ENCODE data around the gene C4BPA. TPM values are rescaled to one million over a fixed set of nuclear protein-coding genes. Genes with fewer than 3 reads are reported as not detected.

Gene C4BPA
- total and polyA plus RNA-seq, 10 of the 15 experiments (the other 5 are each of a cell fraction or from before 2014, with no cell fraction given) = 0.31 TPM; not detected in 9

GRCh38 chr1:207191776-207192175, 87.7 kb downstream of the C4BPA start:
- H2AFZ ChIP-seq (ENCODE audit: control insufficient read depth, low read depth, low read length) = no peak overlapping the region
- H3K27ac ChIP-seq (ENCODE audit: control insufficient read depth, insufficient read depth) = no peak overlapping the region
- TF ChIP-seq POLR2A (IDR thresholded peaks at IDR 0.05; ENCODE audit: low read depth, low read length) (no peak), RUNX3 (IDR thresholded peaks at IDR 0.05; ENCODE audit: low read length) (no peak), HDAC6 (IDR thresholded peaks at IDR 0.05; ENCODE audit: unreplicated experiment) (no peak), IRF4 (IDR thresholded peaks at IDR 0.05; ENCODE audit: low read depth, low read length) (no peak), SIN3A (IDR thresholded peaks at IDR 0.05; ENCODE audit: low read depth, low read length) (no peak), ZBTB33 (IDR thresholded peaks at IDR 0.05) (no peak), ZNF207 (IDR thresholded peaks at IDR 0.05; ENCODE audit: borderline replicate concordance) (no peak), MEF2B (IDR thresholded peaks at IDR 0.05; ENCODE audit: partially characterized antibody, poor library complexity, severe bottlenecking) (no peak), POLR2AphosphoS2 (IDR thresholded peaks at IDR 0.05; ENCODE audit: low read depth, low read length) (no peak), MEF2A (IDR thresholded peaks at IDR 0.05; ENCODE audit: insufficient read depth, low read depth, low read length) (no peak), RB1 (IDR thresholded peaks at IDR 0.05; ENCODE audit: borderline replicate concordance) (no peak), BMI1 (IDR thresholded peaks at IDR 0.05; ENCODE audit: borderline replicate concordance) (no peak), SUPT20H (IDR thresholded peaks at IDR 0.05; ENCODE audit: borderline replicate concordance, control insufficient read depth, low read depth, low read length) (no peak), CHD1 (IDR thresholded peaks at IDR 0.05; ENCODE audit: low read depth, low read length) (no peak), POLR2AphosphoS5 (IDR thresholded peaks at IDR 0.05; ENCODE audit: low read length) (no peak), SUZ12 (IDR thresholded peaks at IDR 0.05; ENCODE audit: unreplicated experiment) (no peak), BCLAF1 (IDR thresholded peaks at IDR 0.05) (no peak), SREBF1 (IDR thresholded peaks at IDR 0.05; ENCODE audit: low read length) (no peak)
- SMC1A ChIA-PET (ENCODE audit: uncharacterized antibody, unreplicated experiment) = no interaction called here
- RAD21 ChIA-PET (ENCODE audit: unreplicated experiment) = no interaction called here
- CTCF ChIA-PET = no interaction called here
- no peaks in the 10 kb centered on the region for H3K4me1 ChIP-seq (ENCODE audit: control insufficient read depth, insufficient read depth, low read length)
- H4K20me1 ChIP-seq (ENCODE audit: control insufficient read depth, insufficient read depth) = no peaks in the 10 kb centered on the region
- WGBS (ENCODE audit: insufficient coverage, insufficient replicate concordance, low lambda C conversion rate, missing lambda C conversion rate) = 17% methylated on average over 3 of the region's 3 CpGs
- H3K9ac ChIP-seq (ENCODE audit: control insufficient read depth, insufficient read depth, low read length) = no peak overlapping the region
- POLR2A ChIA-PET = no interaction called here
- H3K9me3 ChIP-seq (replicated peaks; ENCODE audit: control insufficient read depth, insufficient read depth, low read length) = peaks cover 2% of the 10 kb centered on the region; the same call in 1 of the 3 replicates
- H3K4me2 ChIP-seq (ENCODE audit: control insufficient read depth, insufficient read depth) = no peak overlapping the region
- intact Hi-C loops (cut with micrococcal nuclease; ENCODE audit: unreplicated experiment) = no loop called here
- in situ Hi-C loops (cut with MboI) = no loop called here
- no TSS peak for BruUV-seq (replicated peaks)
- ATAC-seq (no peak), DNase-seq (ENCODE audit: low read depth, low spot score) (no peak), FAIRE-seq (no peak)
- no peaks in the 10 kb centered on the region for H3K36me3 ChIP-seq (ENCODE audit: control insufficient read depth in 2 of 2, insufficient read depth in 2 of 2, low read length in 1 of 2)
- H3K27me3 ChIP-seq (replicated peaks in 1 of 2; ENCODE audit: control insufficient read depth in 2 of 2, insufficient read depth in 2 of 2, low read length in 1 of 2) = no peaks in the 10 kb centered on the region
- no peaks in the 10 kb centered on the region for H3K79me2 ChIP-seq (ENCODE audit: control insufficient read depth, insufficient read depth, low read length)
- no peak overlapping the region for H3K4me3 ChIP-seq
